GM10266 (cell line): Measurements from ENCODE around the gene TMPRSS5.

Experiments
- DNase-seq: peaks from one replicate; pipeline ENCODE4 v3.0.0; 2012; ENCODE audit errors: extremely low spot score
- TF ChIP-seq, protein P1 (sequence below): IDR thresholded peaks from 2 replicates; pipeline ENCODE4 v1.5.1; 2012; ENCODE audit warnings: mild to moderate bottlenecking, low read depth; ENCODE audit not compliant: control insufficient read depth, insufficient read depth; ENCODE audit errors: missing control alignments

TMPRSS5 gene

DNA sequence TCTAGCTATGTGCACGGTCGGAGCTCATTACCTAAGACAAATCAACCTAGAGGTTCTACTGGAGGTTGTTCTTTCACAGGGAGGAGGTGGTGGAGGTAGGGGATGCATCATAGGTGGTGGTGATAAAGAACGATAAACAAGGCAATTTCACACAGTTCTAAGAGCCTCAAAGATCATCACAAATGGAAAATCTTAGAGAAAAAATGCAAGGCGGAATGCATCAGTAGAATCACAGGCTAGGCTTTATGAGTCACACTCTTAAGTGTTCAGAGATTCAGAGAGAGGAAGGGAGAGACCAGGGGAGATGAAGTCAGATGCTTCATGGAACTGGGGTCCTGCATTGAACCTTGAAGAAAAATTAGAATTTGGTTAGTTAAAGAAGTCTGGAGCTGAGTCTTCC lies 58.3 kb downstream of the TMPRSS5 start:
- TF ChIP-seq, protein P1, sequence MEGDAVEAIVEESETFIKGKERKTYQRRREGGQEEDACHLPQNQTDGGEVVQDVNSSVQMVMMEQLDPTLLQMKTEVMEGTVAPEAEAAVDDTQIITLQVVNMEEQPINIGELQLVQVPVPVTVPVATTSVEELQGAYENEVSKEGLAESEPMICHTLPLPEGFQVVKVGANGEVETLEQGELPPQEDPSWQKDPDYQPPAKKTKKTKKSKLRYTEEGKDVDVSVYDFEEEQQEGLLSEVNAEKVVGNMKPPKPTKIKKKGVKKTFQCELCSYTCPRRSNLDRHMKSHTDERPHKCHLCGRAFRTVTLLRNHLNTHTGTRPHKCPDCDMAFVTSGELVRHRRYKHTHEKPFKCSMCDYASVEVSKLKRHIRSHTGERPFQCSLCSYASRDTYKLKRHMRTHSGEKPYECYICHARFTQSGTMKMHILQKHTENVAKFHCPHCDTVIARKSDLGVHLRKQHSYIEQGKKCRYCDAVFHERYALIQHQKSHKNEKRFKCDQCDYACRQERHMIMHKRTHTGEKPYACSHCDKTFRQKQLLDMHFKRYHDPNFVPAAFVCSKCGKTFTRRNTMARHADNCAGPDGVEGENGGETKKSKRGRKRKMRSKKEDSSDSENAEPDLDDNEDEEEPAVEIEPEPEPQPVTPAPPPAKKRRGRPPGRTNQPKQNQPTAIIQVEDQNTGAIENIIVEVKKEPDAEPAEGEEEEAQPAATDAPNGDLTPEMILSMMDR = no peak
- DNase-seq = no peak

DNA sequence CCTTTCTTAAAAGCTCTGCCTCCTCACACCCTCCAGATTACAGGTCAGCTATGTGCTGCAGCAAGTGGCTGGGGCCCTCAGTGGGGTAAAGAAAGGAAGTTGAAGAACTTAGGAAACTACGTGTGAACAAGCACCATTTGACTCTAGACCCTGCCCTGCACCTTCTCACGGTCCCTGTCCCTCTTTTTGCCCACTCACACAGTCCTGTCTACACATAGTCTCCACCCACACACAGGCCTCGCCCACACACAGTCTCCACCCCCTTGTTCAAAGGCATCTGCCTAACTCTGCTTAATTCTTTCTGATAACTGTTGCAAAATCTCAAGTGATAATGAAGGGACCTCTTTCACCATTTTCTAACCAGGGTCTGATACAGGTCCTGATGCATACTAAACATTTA lies 59.0 kb downstream of the TMPRSS5 start:
- no peak for DNase-seq
- TF ChIP-seq, protein P1 = no peak

DNA sequence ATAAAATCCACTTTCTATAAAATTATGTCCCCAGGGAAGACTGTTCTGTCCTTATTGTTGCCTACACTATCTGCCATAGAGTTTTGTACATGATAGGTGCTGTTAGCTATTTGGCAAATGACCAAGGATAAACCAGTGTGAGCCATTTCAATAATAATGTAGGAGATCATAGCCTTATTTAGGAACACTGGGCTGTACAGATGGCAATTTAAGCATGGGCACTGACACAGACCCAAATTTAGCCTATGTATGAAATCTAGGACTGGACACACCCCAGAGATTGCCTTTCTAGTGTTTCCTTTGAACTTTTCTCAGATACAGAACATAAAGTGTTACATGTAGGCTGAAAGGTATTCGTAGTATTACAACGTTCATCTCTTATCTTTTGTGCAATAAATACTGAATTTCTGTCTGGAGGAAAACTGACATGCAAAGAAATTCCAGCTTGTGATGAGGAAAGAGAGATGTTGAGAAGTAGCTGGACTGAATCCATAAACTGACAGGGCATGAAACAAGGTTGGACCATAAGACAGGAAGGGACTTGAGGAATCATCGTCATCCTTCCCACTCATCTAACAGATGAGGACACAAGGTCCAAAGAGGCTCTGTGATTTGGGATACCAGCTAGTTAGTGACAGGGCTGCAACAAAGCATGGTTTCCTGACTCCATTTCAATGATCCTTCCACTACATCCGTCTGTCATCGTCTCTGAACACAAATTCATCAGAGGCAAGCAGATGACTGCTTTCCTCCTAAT lies 60.3 kb downstream of the TMPRSS5 start:
- no peak for DNase-seq
- TF ChIP-seq, protein P1 = no peak

- TF ChIP-seq, protein P1 = no peak
- no peak for DNase-seq
These were observed 61.5 kb downstream of the TMPRSS5 start for GRCh38 chr11:113644605-113645004.

DNA sequence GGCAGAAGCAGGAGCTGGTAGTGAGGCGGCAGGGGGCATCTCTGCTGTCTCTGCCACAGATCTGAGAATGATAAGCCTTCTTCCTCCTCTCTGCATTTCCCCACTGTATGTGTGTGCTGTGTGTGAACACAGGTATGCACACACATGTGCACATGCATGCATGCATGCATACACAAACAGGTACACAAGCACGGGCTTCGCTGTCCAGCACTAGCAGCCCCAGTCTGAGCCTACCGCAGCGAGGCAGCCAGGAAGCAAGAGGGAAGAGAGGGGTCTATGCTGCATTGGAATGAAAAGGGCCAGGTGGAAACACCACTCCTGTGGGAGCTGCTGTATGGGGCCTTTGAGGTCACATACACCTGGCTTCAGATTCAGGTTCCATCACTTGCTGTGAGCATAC lies 62.4 kb downstream of the TMPRSS5 start:
- TF ChIP-seq, protein P1 = no peak
- no peak for DNase-seq

DNA sequence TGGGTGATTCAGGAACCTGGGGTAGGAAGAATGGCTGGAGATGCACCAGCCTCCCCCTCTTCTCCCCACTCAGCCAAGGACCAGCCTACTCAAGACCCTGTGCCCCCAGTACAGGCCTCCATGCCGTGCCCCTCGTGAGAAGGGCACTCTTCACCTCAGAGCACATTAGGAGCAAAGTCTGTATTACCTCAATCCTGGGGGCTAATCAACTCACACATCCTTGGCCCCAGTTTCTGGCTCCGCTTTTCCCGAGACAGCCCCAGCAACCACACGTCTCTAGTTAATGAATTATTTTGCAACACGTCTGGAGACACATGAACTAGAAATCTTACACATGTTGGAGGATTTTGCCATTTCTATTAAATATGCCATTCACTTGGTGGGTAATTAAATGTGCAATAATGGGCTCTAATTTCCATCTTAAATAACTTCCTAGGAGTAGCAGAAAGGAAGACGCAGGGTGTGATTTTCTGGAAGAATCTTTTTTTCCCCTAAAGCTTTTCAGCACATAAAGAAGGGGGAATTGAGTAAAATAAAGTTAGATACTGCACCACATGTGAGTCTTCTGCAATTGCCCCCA lies 63.0 kb downstream of the TMPRSS5 start:
- TF ChIP-seq, protein P1 = no peak

DNA sequence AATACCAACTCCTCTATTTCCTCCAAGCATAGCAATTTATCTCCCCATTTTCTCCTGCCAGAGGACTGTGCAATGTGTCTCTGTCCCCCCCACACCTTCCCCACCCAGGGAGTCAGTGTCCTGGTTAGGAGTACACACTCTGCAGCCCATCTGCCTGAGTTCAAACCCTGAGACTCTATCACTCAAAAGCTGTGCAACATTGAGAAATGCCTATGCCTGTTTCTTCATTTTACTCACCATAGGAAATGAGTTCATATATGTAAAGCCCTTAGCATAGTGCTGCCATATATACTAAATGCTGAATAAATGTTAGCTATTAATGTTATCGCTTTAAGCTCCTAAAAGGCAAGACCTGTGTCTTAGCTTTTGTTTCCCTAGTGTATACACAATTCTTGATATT lies 64.0 kb downstream of the TMPRSS5 start:
- TF ChIP-seq, protein P1 = no peak
- no peak for DNase-seq

More for the DNA sequence above, 63.0 kb downstream of the TMPRSS5 start:
- no peak for DNase-seq
